PC-3 (cell line): ENCODE data around the gene SLC35F3. TPM values are rescaled to one million over a fixed set of nuclear protein-coding genes. Genes with fewer than 3 reads are reported as not detected.

Experiments used
- ATAC-seq: fragments of 200-7000 bp; cut with Tn5 transposase; 2 replicates; pipeline ENCODE4 v1.9.1; 2020; ENCODE audit warnings: mild to moderate bottlenecking, moderate library complexity
- BruUV-seq: library from RNA; stranded (reverse); fragments of 400-500 nt; replicated peaks from 2 replicates; lab custom pipeline; 2021; lab: Mats Ljungman, UMichigan
- CTCF ChIA-PET: fragments of 300-600 bp; sonication (Branson Sonifier 250); formaldehyde crosslinking; loops from one replicate; lab custom pipeline; 2022; ENCODE audit warnings: antibody characterized with exemption; lab: Charles Lee
- POLR2A ChIA-PET: fragments of 300-600 bp; sonication (Branson Sonifier 250); formaldehyde crosslinking; loops from one replicate; lab custom pipeline; 2022; ENCODE audit warnings: antibody characterized with exemption; ENCODE audit not compliant: unreplicated experiment; lab: Charles Lee
- DNase-seq: peaks from one replicate; pipeline ENCODE4 v3.0.0-alpha.2; 2015
- H2AFZ ChIP-seq: fragments of 300-600 bp; sonication (generic); 2 replicates; pipeline ENCODE4 v1.6.0; 2016; ENCODE audit warnings: antibody characterized with exemption, low read length
- H3F3A ChIP-seq: fragments of 300-600 bp; sonication (generic); one replicate; pipeline ENCODE4 v1.6.0; 2017; ENCODE audit warnings: antibody characterized with exemption, low read length, control low read depth, mild to moderate bottlenecking; ENCODE audit not compliant: unreplicated experiment
- H3K27ac ChIP-seq: fragments of 300-600 bp; sonication (generic); 2 replicates; pipeline ENCODE4 v1.5.1; 2016; ENCODE audit warnings: mild to moderate bottlenecking, low read length
- H3K27me3 ChIP-seq: fragments of 300-600 bp; sonication (generic); 2 replicates; pipeline ENCODE4 v1.6.1; 2016; ENCODE audit warnings: low read length, mixed read lengths
- H3K36me3 ChIP-seq: fragments of 300-600 bp; sonication (generic); 2 replicates; pipeline ENCODE4 v1.6.1; 2016; ENCODE audit warnings: low read depth, mixed run types, low read length, mixed read lengths
- H3K4me1 ChIP-seq: fragments of 300-600 bp; sonication (generic); 2 replicates; pipeline ENCODE4 v1.5.1; 2016; ENCODE audit warnings: low read length; ENCODE audit not compliant: insufficient read depth
- H3K4me2 ChIP-seq: fragments of 300-600 bp; sonication (generic); 2 replicates; pipeline ENCODE4 v1.6.0; 2016; ENCODE audit warnings: low read length
- H3K4me3 ChIP-seq: fragments of 300-600 bp; sonication (generic); 2 replicates; pipeline ENCODE4 v1.5.1; 2016; ENCODE audit warnings: mild to moderate bottlenecking, low read length, mixed read lengths
- H3K79me2 ChIP-seq: fragments of 300-600 bp; sonication (generic); 2 replicates; pipeline ENCODE4 v1.6.1; 2017; ENCODE audit warnings: low read length, mixed read lengths
- H3K9ac ChIP-seq: fragments of 300-600 bp; sonication (generic); 2 replicates; pipeline ENCODE4 v1.6.0; 2016; ENCODE audit warnings: mild to moderate bottlenecking, low read length
- H3K9me2 ChIP-seq: fragments of 300-600 bp; sonication (generic); replicated peaks from 2 replicates; pipeline ENCODE4 v1.6.1; 2016; ENCODE audit warnings: mixed run types, low read length, mixed read lengths
- H3K9me3 ChIP-seq: fragments of 300-600 bp; sonication (generic); 2 replicates; pipeline ENCODE4 v1.6.1; 2016; ENCODE audit warnings: low read length, mixed read lengths
- H4K20me1 ChIP-seq: fragments of 300-600 bp; sonication (generic); 2 replicates; pipeline ENCODE4 v1.6.1; 2016; ENCODE audit warnings: low read length, mixed read lengths
- CTCF ChIP-seq: fragments of 300-600 bp; sonication (generic); conservative IDR thresholded peaks from 2 replicates; pipeline ENCODE4 v1.5.1; 2017; ENCODE audit warnings: antibody characterized with exemption, low read depth, mild to moderate bottlenecking, low read length
- EZH2 ChIP-seq: fragments of 300-600 bp; sonication (generic); IDR thresholded peaks from one replicate; pipeline ENCODE4 v1.6.1; 2017; ENCODE audit warnings: antibody characterized with exemption, mild to moderate bottlenecking, low read length; ENCODE audit not compliant: unreplicated experiment
- EZH2phosphoT487 ChIP-seq: fragments of 300-600 bp; sonication (generic); IDR thresholded peaks from 2 replicates; pipeline ENCODE4 v1.6.1; 2018; ENCODE audit warnings: mild to moderate bottlenecking, antibody characterized with exemption, low read length, borderline replicate concordance
- intact Hi-C: fragments of 100-400 bp; cut with micrococcal nuclease; formaldehyde crosslinking; loops from 2 replicates; pipeline ENCODE4 v1.9.0; 2023
- total RNA-seq: library from RNA; depleted of rRNA; stranded (reverse); fragments of >200 nt; gene quantifications from 2 replicates; pipeline ENCODE4 v1.2.3, GENCODE V29; 2014

Gene SLC35F3
- total RNA-seq, 1 experiment from 2014 or later, result 17.7 TPM

- DNase-seq (no peak), ATAC-seq (no peak)
- H3K4me1 ChIP-seq, result peaks cover 17% of the 10 kb centered on the region
- no peaks in the 10 kb centered on the region for H3F3A ChIP-seq
- no peaks in the 10 kb centered on the region for H3K36me3 ChIP-seq
- H3K4me2 ChIP-seq, result no peak overlapping the region
- no peak overlapping the region for H3K9ac ChIP-seq
- TF ChIP-seq EZH2, result no peak
- no peak for TF ChIP-seq CTCF
- TF ChIP-seq EZH2phosphoT487, result no peak
- no peak overlapping the region for H3K4me3 ChIP-seq
- H2AFZ ChIP-seq, result no peak overlapping the region
- ChIA-PET CTCF (no interaction called here), POLR2A (no interaction called here)
- no peaks in the 10 kb centered on the region for H3K9me3 ChIP-seq
- no TSS peak for BruUV-seq
- no peaks in the 10 kb centered on the region for H3K79me2 ChIP-seq
- H4K20me1 ChIP-seq, result no peaks in the 10 kb centered on the region
- intact Hi-C loops, result no loop called here
- H3K27ac ChIP-seq, result no peak overlapping the region
- no peaks in the 10 kb centered on the region for H3K27me3 ChIP-seq
- no peaks in the 10 kb centered on the region for H3K9me2 ChIP-seq
Observed at GRCh38 chr1:233868461-233868860, 36.0 kb upstream of the SLC35F3 start.

GRCh38 chr1:233869680-233870079 is 34.8 kb upstream of the SLC35F3 start:
- Histone ChIP-seq H4K20me1 (no peaks in the 10 kb centered on the region), H3K4me3 (no peak overlapping the region), H3K79me2 (no peaks in the 10 kb centered on the region), H3F3A (no peaks in the 10 kb centered on the region), H3K4me1 (peaks cover 17% of the 10 kb centered on the region), H3K9me2 (no peaks in the 10 kb centered on the region), H3K9me3 (no peaks in the 10 kb centered on the region), H3K27ac (no peak overlapping the region), H2AFZ (no peak overlapping the region), H3K36me3 (no peaks in the 10 kb centered on the region), H3K27me3 (no peaks in the 10 kb centered on the region), H3K4me2 (no peak overlapping the region), H3K9ac (no peak overlapping the region)
- CTCF ChIA-PET, result no interaction called here
- TF ChIP-seq CTCF (no peak), EZH2 (no peak), EZH2phosphoT487 (no peak)
- intact Hi-C loops, result no loop called here
- ATAC-seq, result peak; percentile 22; the same call in 1 of the 2 replicates
- POLR2A ChIA-PET, result no interaction called here
- peak; percentile 19 for DNase-seq
- no TSS peak for BruUV-seq

GRCh38 chr1:233873666-233874065 is 30.8 kb upstream of the SLC35F3 start:
- Histone ChIP-seq H3F3A (no peaks in the 10 kb centered on the region), H3K9me3 (no peaks in the 10 kb centered on the region), H3K27me3 (no peaks in the 10 kb centered on the region), H3K79me2 (no peaks in the 10 kb centered on the region), H3K9me2 (no peaks in the 10 kb centered on the region), H3K9ac (no peak overlapping the region), H3K36me3 (no peaks in the 10 kb centered on the region), H3K4me3 (no peak overlapping the region), H3K4me2 (no peak overlapping the region), H4K20me1 (no peaks in the 10 kb centered on the region), H3K27ac (no peak overlapping the region), H3K4me1 (peaks cover 5% of the 10 kb centered on the region; the same call in 1 of the 2 replicates), H2AFZ (no peak overlapping the region)
- DNase-seq, result no peak
- TF ChIP-seq EZH2, result no peak
- no peak for TF ChIP-seq EZH2phosphoT487
- TF ChIP-seq CTCF, result no peak
- intact Hi-C loops, result no loop called here
- ChIA-PET CTCF (no interaction called here), POLR2A (no interaction called here)
- no TSS peak for BruUV-seq
- ATAC-seq, result no peak
